HG03196 (cell line): Measurements from ENCODE around the gene C1orf141.
"Not testable (repeated sequence)": the region's sequence is repeated elsewhere in the genome, so short reads cannot be mapped to it uniquely, and the experiment has no call there.

Experiments used
- ATAC-seq: cut with Tn5 transposase; IDR thresholded peaks from one replicate; pipeline ENCODE4 v1.9.1; 2021; ENCODE audit not compliant: unreplicated experiment

Gene C1orf141

GRCh38 chr1:67143966-67144365, 9.2 kb upstream of the C1orf141 start:
- no peak for ATAC-seq

DNA sequence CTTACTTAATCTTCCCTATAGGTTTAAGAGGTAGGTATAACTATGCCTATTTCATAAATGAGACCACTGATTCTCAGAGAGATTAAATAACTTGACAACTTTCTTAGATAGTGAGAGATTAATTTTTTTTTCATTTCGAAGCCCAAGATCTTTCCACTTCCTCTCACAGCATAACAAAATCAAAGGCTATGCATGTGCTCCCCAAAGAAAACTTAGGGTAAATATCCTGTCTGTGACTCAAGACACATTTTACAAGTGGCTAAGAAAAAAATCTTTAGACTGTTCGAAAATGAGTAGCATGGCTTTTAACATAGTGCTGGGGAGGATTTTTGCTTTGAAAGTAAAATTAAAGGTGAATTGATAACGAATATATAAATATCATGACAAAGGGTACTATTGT, 8.2 kb upstream of the C1orf141 start:
- ATAC-seq, result no peak

GRCh38 chr1:67141832-67142231, 7.1 kb upstream of the C1orf141 start:
- not testable (repeated sequence) for ATAC-seq

GRCh38 chr1:67140460-67140859, 5.7 kb upstream of the C1orf141 start:
- no peak for ATAC-seq

DNA sequence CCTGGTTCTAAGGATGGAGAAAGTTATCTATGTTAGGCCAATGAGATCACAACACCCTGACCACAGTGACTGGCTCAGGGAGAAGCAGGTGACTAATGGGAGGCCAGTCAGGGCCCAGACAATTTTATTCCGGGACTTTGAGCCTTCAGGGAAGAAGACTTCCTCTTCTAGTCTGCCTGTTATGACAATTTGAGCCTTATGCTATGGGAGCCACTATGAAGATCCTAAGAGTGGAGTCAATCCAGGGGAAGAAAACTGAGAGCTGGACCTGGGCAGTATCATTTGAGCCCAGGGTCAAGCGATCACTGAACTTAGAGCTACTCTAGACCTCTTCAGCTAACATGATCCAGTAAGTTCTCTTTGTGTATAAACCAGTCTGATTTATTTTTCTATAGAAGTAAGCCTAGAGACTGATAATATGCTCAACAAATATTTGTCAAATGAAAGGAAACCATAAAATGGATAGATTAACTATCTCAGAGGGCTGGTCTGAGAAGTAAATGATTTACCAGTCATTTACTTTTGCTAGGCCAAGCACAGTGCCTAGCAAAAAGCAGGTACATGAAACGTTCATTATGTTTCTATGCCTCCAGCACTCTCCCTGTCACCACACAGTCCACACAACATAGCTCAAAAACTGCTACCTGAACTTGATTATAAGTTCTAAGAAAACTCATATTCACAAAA, 4.2 kb upstream of the C1orf141 start:
- no peak for ATAC-seq

GRCh38 chr1:67137307-67137753, 2.6 kb upstream of the C1orf141 start:
- no peak for ATAC-seq

DNA sequence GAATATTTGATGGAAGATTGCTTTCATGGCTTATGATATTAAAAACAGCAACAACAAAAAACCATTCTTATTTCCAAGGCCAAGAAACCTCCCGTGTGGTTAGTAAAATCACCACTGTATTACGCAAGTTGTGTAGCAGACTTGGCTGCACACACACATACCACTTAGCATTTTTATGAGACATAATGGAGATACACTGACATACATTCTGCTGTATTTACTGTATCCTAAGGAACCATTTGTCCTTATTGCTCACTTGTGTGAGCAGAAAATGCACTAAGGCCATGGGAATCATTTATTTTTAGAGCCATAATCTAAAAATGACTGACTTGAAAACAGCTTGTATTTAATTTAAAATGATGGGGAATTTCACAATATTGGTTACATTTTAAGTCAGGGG, 584 bp upstream of the C1orf141 start:
- no peak for ATAC-seq

DNA sequence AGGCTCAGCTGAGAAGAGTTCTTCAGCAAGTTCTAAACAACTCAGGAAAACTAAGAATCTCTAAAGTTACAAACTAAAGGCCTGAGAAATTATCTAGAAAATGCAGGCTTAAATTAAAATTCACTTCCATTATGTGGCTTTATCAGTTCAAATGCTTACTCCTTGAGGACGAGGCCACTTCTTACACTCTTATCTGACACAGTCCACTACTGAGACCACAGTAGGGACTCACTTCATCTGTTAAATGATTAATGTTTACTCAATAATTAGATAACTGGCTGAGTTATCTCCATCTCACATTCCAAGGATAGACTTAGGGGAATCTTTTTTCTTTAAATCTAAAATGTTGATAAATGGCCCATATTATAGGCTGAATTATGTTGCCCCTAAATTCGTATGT, 1.6 kb downstream of the C1orf141 start:
- ATAC-seq, result no peak

DNA sequence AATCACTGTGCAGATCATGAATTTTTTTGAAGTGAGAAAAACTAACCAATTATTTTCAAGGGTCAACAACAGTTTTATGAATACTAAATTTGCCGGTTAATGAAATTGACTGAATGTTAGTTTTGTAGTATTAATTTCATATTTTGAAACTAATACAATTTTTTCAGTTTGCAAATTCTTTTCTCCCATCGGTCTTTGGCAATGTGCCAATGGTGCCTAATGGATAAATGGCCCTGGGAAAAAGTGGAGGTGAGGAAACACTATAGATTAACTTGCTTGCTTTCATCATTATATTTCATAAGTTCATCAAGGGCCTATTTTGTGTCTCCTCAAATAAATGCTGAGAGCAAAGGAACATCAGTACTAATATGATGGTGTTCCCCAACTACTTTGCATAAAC, 4.1 kb downstream of the C1orf141 start:
- no peak for ATAC-seq

GRCh38 chr1:67126974-67127373, 7.8 kb downstream of the C1orf141 start:
- no peak for ATAC-seq

DNA sequence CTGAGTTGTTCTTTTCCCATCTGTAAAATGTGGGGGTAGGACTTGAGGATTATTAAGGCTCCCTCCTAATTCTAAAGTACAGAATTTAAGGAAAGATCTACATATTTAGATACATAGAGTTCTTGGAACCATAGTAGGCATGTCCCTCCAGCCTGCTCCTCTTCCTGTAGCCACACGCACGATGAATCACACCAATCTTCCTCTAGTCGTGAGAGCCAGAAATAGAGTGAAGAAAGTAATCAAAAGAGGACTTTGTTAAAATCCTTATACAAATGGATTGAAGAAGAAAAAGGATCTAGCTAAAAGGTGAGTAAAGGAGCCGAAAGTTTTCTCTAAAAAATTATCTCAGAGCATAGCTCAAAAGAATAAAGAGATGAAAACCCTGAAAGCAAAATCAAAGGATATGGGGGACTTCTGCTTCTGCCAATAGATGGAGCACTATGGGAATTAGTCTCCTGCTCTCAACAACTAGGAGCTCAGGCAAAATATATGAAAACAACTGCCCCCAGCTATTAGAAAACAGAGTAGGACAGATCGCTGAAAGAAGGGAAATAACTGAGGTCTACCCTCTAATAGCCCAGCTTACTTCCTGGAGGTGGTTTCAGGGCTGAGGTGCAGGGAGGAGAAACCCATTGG, 8.5 kb downstream of the C1orf141 start:
- ATAC-seq, result no peak

DNA sequence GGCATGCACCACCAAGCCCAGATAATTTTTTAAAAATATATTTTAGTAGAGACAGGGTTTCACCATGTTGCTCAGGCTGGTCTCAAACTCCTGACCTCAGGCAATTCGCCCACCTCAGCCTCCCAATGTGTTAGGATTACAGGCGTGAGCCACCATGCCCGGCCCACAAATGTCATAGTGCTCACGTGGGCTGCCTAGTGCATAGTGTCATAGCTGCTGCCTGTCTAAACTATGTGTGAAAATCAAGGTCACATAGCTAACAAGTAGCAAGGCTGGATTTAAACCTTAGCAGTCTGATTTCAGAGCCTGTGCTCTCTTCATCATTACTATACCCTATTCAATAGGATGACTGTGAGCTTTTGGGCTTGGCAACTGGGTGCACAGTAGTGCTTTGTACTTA, 10.3 kb downstream of the C1orf141 start:
- ATAC-seq, result no peak

- no peak for ATAC-seq
Measured at GRCh38 chr1:67120855-67121619, 13.7 kb downstream of the C1orf141 start.

GRCh38 chr1:67118646-67119045, 16.1 kb downstream of the C1orf141 start:
- ATAC-seq, result no peak

DNA sequence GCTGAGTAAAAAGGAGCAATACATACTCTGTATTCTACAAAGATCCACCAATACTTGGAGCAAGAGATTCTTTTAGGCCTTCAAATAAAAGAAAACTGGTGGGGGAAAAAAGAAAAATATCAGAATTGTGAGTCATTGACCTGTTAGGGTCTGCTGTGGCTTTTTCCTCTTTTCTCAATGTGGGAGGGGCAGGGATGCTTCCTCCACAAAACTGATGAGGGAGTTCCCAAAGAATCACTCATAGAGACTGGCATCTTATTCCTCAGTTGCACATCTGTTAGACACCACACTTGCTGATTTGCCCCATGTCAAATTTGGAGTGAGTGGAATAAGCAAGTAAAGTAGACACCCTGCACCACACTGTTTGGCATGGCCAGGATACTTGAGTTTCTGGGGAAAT, 16.6 kb downstream of the C1orf141 start:
- no peak for ATAC-seq

GRCh38 chr1:67114162-67114561, 20.6 kb downstream of the C1orf141 start:
- ATAC-seq, result no peak

DNA sequence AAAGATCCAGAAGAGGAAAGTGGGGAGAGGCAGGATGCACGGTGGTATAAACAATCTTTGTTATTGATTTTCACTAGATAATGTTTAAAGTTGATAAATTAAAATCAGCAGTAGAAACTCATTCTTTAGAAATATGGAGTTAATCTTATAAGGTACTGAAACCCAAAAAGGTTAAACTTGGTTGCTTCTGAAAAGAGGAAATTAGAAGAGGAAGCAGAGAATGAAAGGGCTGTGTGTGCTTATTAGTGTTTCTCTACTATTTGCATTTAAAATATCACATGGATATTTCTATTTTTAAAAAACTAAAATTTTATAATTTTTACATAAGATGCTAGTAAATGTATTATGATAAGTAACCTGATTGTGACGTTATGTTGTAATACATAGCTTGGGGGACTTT, 24.4 kb downstream of the C1orf141 start:
- ATAC-seq, result peak; percentile 52

- ATAC-seq, result no peak
Measured at GRCh38 chr1:67105508-67105907, 29.3 kb downstream of the C1orf141 start.

GRCh38 chr1:67103548-67103947, 31.2 kb downstream of the C1orf141 start:
- ATAC-seq, result no peak

DNA sequence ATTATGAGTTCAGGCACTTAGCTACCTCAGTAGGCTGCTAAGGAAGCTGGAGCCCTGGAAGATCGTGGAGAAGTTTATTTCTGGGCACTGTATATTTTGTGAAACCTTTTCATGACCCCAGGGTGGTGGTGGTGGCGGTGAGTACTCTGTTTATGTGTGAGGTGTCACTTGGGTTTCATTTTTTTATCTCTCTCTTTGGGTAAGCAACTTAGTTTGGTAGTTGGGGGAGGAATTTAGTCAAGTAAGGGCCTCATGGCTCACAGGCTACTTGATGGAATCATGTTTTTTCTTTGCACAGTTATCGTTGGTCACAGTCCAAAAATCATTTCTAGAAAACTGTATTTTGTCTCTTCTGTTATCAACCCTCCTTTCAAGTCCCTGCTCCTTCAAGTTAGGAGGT, 33.9 kb downstream of the C1orf141 start:
- no peak for ATAC-seq

GRCh38 chr1:67097305-67097704, 37.5 kb downstream of the C1orf141 start:
- no peak for ATAC-seq

- no peak for ATAC-seq
Measured at GRCh38 chr1:67094191-67094590, 40.6 kb downstream of the C1orf141 start.
